ENCODE data around the gene OLFM1. TPM values are rescaled to one million over a fixed set of nuclear protein-coding genes. Genes with fewer than 3 reads are reported as not detected.
A peak's percentile ranks its signal among the peaks of the same experiment; 100 is the strongest.
"Not testable (repeated sequence)": the region's sequence is repeated elsewhere in the genome, so short reads cannot be mapped to it uniquely, and the experiment has no call there.

The OLFM1 gene
- total and polyA plus RNA-seq, 5 donors from 2014 or later, result not detected

DNA sequence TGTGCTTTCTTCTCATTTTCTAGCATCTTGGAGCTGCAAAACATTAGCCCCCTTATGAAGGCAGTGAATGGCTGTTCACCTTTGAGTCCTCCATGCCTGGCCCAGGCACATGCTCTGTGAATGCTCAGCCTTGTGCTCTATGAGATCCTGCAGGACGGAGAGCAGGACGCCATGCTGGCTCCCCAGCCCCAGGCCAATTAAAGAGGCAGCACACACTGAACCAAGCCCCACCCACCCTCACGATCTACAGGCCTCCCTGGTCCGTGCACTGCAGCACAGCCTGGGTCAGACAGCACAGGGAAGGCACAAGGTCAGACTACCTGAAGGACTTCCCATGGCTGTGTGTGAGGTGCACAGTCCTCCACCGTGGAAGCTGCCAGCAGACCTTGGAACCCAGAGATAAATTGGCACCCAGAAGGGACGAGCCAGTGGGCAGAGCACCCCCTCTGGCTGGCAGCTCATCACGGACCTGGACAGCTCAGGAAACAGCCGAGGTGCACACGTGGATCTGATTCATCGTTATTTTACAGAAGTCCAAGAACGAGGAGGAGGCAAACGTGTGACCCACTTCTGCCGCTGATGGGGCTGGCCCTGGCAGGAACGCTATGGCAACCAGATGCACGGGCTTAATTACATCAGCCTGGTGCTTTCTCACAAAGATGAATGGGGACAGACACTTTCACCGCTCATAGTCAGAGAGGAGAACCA lies 59.5 kb downstream of the OLFM1 start:
- Mint-ChIP-seq H3K4me1 (no peaks in the 10 kb centered on the region), H3K27me3 (no peaks in the 10 kb centered on the region), H3K27ac (peak overlapping the region in 1 of 3 donors; percentile 3), H3K4me3 (no peak overlapping the region), H3K36me3 (no peaks in the 10 kb centered on the region), H3K9me3 (peaks cover 0 to 11% (median 4%) of the 10 kb centered on the region in 7 donors)
- Histone ChIP-seq H3K36me3 (ENCODE audit: control insufficient read depth, insufficient read depth, low read length) (no peaks in the 10 kb centered on the region), H3K4me3 (ENCODE audit: low read depth, low read length) (no peak overlapping the region), H3K9me3 (ENCODE audit: control insufficient read depth in 2 of 2, low read length in 2 of 2) (no peaks in the 10 kb centered on the region), H3K27me3 (ENCODE audit: control insufficient read depth, insufficient read depth, low read length) (no peaks in the 10 kb centered on the region), H3K4me1 (ENCODE audit: control insufficient read depth, insufficient read depth, low read length, poor library complexity, severe bottlenecking) (no peaks in the 10 kb centered on the region), H3K27ac (ENCODE audit: insufficient read depth, low read length, poor library complexity, severe bottlenecking) (no peak overlapping the region)
- no peak for ATAC-seq (ENCODE audit: low read depth in 2 of 2)
- no peak for DNase-seq

DNA sequence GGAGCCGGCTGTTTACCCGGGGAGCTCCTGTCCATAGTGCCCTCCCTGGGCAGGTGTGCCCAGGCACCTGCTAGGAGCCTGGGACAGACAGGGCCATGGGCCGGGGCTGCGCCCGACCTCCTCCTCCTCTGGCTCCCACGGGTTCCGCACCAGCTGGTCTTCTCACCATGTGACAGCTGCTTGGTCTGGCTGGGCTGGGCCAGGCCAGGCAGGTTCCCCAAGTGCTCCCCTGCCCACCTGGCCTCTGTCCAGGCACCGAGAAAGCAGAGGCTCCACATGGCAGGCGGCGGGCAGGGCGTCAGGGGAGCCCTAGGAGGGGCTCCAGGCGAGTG lies 60.0 kb downstream of the OLFM1 start:
- Histone ChIP-seq H3K27me3 (ENCODE audit: control insufficient read depth, insufficient read depth, low read length) (no peaks in the 10 kb centered on the region), H3K4me3 (ENCODE audit: low read depth, low read length) (no peak overlapping the region), H3K9me3 (ENCODE audit: control insufficient read depth in 2 of 2, low read length in 2 of 2) (no peaks in the 10 kb centered on the region), H3K27ac (ENCODE audit: insufficient read depth, low read length, poor library complexity, severe bottlenecking) (no peak overlapping the region), H3K4me1 (ENCODE audit: control insufficient read depth, insufficient read depth, low read length, poor library complexity, severe bottlenecking) (no peaks in the 10 kb centered on the region), H3K36me3 (ENCODE audit: control insufficient read depth, insufficient read depth, low read length) (no peaks in the 10 kb centered on the region)
- Mint-ChIP-seq H3K36me3 (no peaks in the 10 kb centered on the region), H3K27me3 (no peaks in the 10 kb centered on the region), H3K4me3 (no peak overlapping the region), H3K27ac (no peak overlapping the region), H3K9me3 (peaks cover 0 to 12% (median 4%) of the 10 kb centered on the region in 7 donors), H3K4me1 (no peaks in the 10 kb centered on the region)
- DNase-seq (no peak), ATAC-seq (ENCODE audit: low read depth in 2 of 2) (no peak)

DNA sequence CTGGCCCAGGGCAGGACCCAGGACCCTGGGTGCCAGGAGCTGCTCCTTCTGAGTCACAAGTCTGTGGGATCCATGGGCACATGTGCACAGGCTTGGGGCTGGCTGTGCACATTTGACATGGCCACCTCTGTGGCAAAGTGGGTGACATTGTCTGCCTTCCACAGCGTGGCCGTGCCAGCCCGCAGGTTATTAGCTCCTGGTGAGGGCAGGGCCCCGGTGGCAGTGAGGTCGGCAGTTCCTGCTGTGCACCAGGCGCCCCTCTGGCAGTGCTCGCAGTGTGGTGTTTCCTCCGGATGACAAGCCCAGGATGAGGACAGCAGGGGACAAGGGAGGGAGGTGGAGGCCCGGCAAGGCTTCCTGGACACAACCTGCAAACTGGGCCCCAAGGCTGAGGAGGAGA lies 60.5 kb downstream of the OLFM1 start:
- Mint-ChIP-seq H3K27me3 (no peaks in the 10 kb centered on the region), H3K4me1 (no peaks in the 10 kb centered on the region)

DNA sequence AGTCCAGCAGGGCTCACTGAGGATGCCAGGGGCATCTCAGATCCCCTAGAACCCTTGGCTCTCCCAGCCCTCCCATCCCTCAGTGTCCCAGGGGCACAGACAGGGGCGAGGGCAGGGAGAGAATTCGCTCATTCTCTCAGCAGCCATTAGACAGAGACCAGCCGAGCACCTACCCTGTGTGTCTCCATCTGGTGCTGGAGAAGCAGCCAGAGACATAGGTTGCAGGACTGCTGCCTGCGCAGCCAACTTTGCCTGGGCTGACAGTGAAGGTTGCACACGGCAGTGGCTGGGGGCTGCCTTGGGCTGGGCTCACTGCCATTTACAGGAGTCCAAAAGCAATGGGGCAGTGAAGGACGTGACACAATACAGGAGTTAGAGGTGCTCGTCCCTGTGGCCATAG lies 60.9 kb downstream of the OLFM1 start:
- Mint-ChIP-seq H3K4me3 (no peak overlapping the region), H3K27me3 (no peaks in the 10 kb centered on the region), H3K4me1 (no peaks in the 10 kb centered on the region), H3K9me3 (peaks cover 0 to 10% (median 4%) of the 10 kb centered on the region in 7 donors), H3K27ac (no peak overlapping the region), H3K36me3 (no peaks in the 10 kb centered on the region)
- H3K4me1 ChIP-seq (ENCODE audit: control insufficient read depth, insufficient read depth, low read length, poor library complexity, severe bottlenecking), result no peaks in the 10 kb centered on the region
- no peaks in the 10 kb centered on the region for H3K36me3 ChIP-seq (ENCODE audit: control insufficient read depth, insufficient read depth, low read length)
- no peaks in the 10 kb centered on the region for H3K27me3 ChIP-seq (ENCODE audit: control insufficient read depth, insufficient read depth, low read length)
- H3K4me3 ChIP-seq (ENCODE audit: low read depth, low read length), result no peak overlapping the region
- ATAC-seq (ENCODE audit: low read depth in 2 of 2) (no peak), DNase-seq (no peak)
- H3K27ac ChIP-seq (ENCODE audit: insufficient read depth, low read length, poor library complexity, severe bottlenecking), result no peak overlapping the region
- no peaks in the 10 kb centered on the region for H3K9me3 ChIP-seq (ENCODE audit: control insufficient read depth in 2 of 2, low read length in 2 of 2)

More for the DNA sequence above, 60.5 kb downstream of the OLFM1 start:
- no peaks in the 10 kb centered on the region for H3K36me3 ChIP-seq (ENCODE audit: control insufficient read depth, insufficient read depth, low read length)
- H3K36me3 Mint-ChIP-seq, result no peaks in the 10 kb centered on the region
- H3K27me3 ChIP-seq (ENCODE audit: control insufficient read depth, insufficient read depth, low read length), result no peaks in the 10 kb centered on the region
- no peak overlapping the region for H3K4me3 Mint-ChIP-seq
- DNase-seq, result no peak
- no peak overlapping the region for H3K4me3 ChIP-seq (ENCODE audit: low read depth, low read length)
- no peaks in the 10 kb centered on the region for H3K4me1 ChIP-seq (ENCODE audit: control insufficient read depth, insufficient read depth, low read length, poor library complexity, severe bottlenecking)
- H3K27ac ChIP-seq (ENCODE audit: insufficient read depth, low read length, poor library complexity, severe bottlenecking), result no peak overlapping the region
- no peak for ATAC-seq (ENCODE audit: low read depth in 2 of 2)
- H3K9me3 ChIP-seq (ENCODE audit: control insufficient read depth in 2 of 2, low read length in 2 of 2), result no peaks in the 10 kb centered on the region
- H3K9me3 Mint-ChIP-seq, result peaks cover 0 to 12% (median 4%) of the 10 kb centered on the region in 7 donors
- H3K27ac Mint-ChIP-seq, result no peak overlapping the region

DNA sequence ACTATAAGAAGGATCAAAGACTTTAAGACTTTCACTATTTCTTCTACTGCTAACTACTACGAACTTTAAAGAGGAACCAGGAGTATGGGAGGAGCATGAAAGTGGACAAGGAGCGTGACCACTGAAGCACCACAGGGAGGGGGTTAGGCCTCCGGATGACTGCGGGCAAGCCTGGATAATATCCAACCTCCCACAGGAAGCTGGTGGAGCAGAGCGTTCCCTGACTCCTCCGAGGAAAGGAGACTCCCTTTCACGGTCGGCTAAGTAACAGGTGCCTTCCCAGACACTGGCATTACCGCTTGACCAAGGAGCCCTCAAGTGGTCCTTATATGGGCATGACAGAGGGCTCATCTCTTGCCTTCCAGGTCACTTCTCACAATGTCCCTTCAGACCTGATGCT lies 62.4 kb downstream of the OLFM1 start:
- H3K27ac ChIP-seq (ENCODE audit: insufficient read depth, low read length, poor library complexity, severe bottlenecking); H3K36me3 ChIP-seq (ENCODE audit: control insufficient read depth, insufficient read depth, low read length); H3K27me3 Mint-ChIP-seq; DNase-seq; H3K36me3 Mint-ChIP-seq; H3K4me1 ChIP-seq (ENCODE audit: control insufficient read depth, insufficient read depth, low read length, poor library complexity, severe bottlenecking); H3K4me1 Mint-ChIP-seq; H3K4me3 Mint-ChIP-seq; H3K9me3 ChIP-seq (ENCODE audit: control insufficient read depth in 2 of 2, low read length in 2 of 2); H3K27me3 ChIP-seq (ENCODE audit: control insufficient read depth, insufficient read depth, low read length); H3K9me3 Mint-ChIP-seq; H3K27ac Mint-ChIP-seq; H3K4me3 ChIP-seq (ENCODE audit: low read depth, low read length); ATAC-seq (ENCODE audit: low read depth in 2 of 2): not testable (repeated sequence)

DNA sequence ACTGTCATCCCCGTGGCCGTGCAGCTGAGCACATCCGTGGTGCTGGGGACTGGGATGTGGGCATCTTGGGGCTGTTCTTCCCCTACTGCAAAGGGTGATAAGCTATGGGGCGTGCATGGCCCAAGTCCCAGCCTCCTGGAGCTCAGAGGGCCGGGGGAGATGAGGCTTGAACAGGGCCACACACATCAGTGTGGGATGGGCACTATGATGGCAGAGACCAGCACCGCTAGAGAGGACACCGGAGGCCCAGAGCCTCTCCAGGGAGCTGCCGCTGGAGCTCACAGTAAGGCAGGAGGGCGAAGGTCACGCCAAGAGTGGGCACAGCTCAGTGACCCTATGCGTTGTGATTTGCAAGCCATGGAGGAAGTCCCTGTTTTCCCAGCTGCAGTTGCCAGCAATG lies 63.5 kb downstream of the OLFM1 start:
- peaks cover 0 to 7% (median 4%) of the 10 kb centered on the region in 7 donors for H3K9me3 Mint-ChIP-seq
- no peaks in the 10 kb centered on the region for H3K9me3 ChIP-seq (ENCODE audit: control insufficient read depth in 2 of 2, low read length in 2 of 2)
- H3K4me3 ChIP-seq (ENCODE audit: low read depth, low read length), result no peak overlapping the region
- no peaks in the 10 kb centered on the region for H3K27me3 ChIP-seq (ENCODE audit: control insufficient read depth, insufficient read depth, low read length)
- no peaks in the 10 kb centered on the region for H3K4me1 Mint-ChIP-seq
- ATAC-seq (ENCODE audit: low read depth in 2 of 2) (no peak), DNase-seq (no peak)
- no peak overlapping the region for H3K27ac Mint-ChIP-seq
- no peaks in the 10 kb centered on the region for H3K36me3 Mint-ChIP-seq
- H3K27me3 Mint-ChIP-seq, result peaks cover 4% of the 10 kb centered on the region
- no peak overlapping the region for H3K4me3 Mint-ChIP-seq
- H3K27ac ChIP-seq (ENCODE audit: insufficient read depth, low read length, poor library complexity, severe bottlenecking), result no peak overlapping the region
- no peaks in the 10 kb centered on the region for H3K4me1 ChIP-seq (ENCODE audit: control insufficient read depth, insufficient read depth, low read length, poor library complexity, severe bottlenecking)
- no peaks in the 10 kb centered on the region for H3K36me3 ChIP-seq (ENCODE audit: control insufficient read depth, insufficient read depth, low read length)

DNA sequence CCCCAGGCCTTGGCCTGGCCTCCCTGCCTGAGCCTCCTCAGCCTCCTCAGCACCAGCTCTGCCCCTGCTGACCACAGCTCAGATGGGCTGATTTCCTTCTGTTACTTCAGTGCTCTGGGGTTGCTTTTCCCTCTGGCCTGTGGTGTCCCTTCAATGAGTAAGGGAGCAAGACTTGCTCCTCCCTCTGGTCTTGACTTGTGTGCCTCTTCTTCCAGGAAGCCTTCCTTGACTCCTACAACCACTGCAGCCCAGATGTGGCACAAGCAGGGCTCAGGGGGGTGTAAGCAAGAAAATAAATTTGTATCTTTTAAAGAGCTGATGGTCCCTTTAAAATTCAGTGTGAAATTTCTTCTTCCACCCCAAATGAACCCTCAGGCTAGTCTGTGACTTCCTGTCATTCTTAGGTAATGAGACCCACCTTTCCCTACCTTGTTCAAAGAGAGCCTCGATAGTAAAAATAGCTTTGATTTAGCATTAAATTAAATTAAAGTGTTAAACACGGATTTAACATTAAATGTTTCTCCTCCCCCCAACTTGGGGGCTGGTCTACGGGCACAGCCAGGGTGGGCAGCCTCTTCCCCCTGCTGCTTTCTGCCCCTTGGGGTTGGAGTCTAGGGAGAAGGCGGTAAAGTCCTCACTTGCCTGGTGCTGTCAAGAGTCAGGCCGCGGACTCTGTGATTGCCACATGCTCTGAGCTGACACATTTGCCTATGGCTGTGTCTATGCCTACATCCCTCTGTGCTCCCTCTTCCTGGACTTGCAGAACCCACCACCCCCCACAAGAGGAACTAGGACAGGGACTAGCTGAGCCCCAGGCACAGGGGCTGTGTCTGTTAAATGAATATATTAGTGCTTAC lies 64.5 kb downstream of the OLFM1 start:
- H3K27ac Mint-ChIP-seq, result no peak overlapping the region
- DNase-seq, result no peak
- peaks cover 0 to 7% (median 4%) of the 10 kb centered on the region in 7 donors for H3K9me3 Mint-ChIP-seq
- H3K4me3 Mint-ChIP-seq, result no peak overlapping the region
- Histone ChIP-seq H3K4me3 (ENCODE audit: low read depth, low read length) (no peak overlapping the region), H3K36me3 (ENCODE audit: control insufficient read depth, insufficient read depth, low read length) (no peaks in the 10 kb centered on the region), H3K9me3 (ENCODE audit: control insufficient read depth in 2 of 2, low read length in 2 of 2) (no peaks in the 10 kb centered on the region), H3K27ac (ENCODE audit: insufficient read depth, low read length, poor library complexity, severe bottlenecking) (no peak overlapping the region), H3K27me3 (ENCODE audit: control insufficient read depth, insufficient read depth, low read length) (no peaks in the 10 kb centered on the region), H3K4me1 (ENCODE audit: control insufficient read depth, insufficient read depth, low read length, poor library complexity, severe bottlenecking) (no peaks in the 10 kb centered on the region)
- no peaks in the 10 kb centered on the region for H3K4me1 Mint-ChIP-seq
- peaks cover 4% of the 10 kb centered on the region for H3K27me3 Mint-ChIP-seq
- H3K36me3 Mint-ChIP-seq, result no peaks in the 10 kb centered on the region
- ATAC-seq (ENCODE audit: low read depth in 2 of 2), result no peak

All from CD4-positive, CD25-positive, alpha-beta regulatory T cell (primary cell).